ENCODE measurements around the gene TBP. TPM values are rescaled to one million over a fixed set of nuclear protein-coding genes. Genes with fewer than 3 reads are reported as not detected.
"Not testable (repeated sequence)": the region's sequence is repeated elsewhere in the genome, so short reads cannot be mapped to it uniquely, and the experiment has no call there.

Gene TBP
- total RNA-seq, 1 donor from 2014 or later = 15.5 TPM

GRCh38 chr6:170605574-170606259 lies 51.5 kb downstream of the TBP start:
- TF ChIP-seq CTCF (conservative IDR thresholded peaks at IDR 0.05; ENCODE audit: low read depth, low read length) = no peak
- no peak for DNase-seq (ENCODE audit: low read depth)
- no peak overlapping the region for H3K4me3 ChIP-seq (ENCODE audit: low read depth, low read length)

GRCh38 chr6:170609225-170609624 lies 55.1 kb downstream of the TBP start:
- not testable (repeated sequence) for DNase-seq (ENCODE audit: low read depth); H3K4me3 ChIP-seq (ENCODE audit: low read depth, low read length)

GRCh38 chr6:170612256-170612804 lies 58.2 kb downstream of the TBP start:
- H3K4me3 ChIP-seq (ENCODE audit: low read depth, low read length); DNase-seq (ENCODE audit: low read depth): not testable (repeated sequence)

- not testable (repeated sequence) for H3K4me3 ChIP-seq (ENCODE audit: low read depth, low read length); DNase-seq (ENCODE audit: low read depth)
These were observed 61.9 kb downstream of the TBP start for GRCh38 chr6:170616020-170616554.

Other genes with a start within 250 kb of the TBP start
- gene FAM120B, start 247.6 kb upstream of the TBP start, total RNA-seq = 5.0 and 7.0 TPM in 2 replicates
- 282 and 488 TPM in 2 replicates for gene PSMB1, start 1.1 kb upstream of the TBP start, total RNA-seq
- 91.2 and 123 TPM in 2 replicates for gene PDCD2, start 30.3 kb downstream of the TBP start, total RNA-seq